HCT116 (cell line): ENCODE measurements around the gene PPFIBP1. TPM values are rescaled to one million over a fixed set of nuclear protein-coding genes. Genes with fewer than 3 reads are reported as not detected.
"Not testable (repeated sequence)": the region's sequence is repeated elsewhere in the genome, so short reads cannot be mapped to it uniquely, and the experiment has no call there.

Experiments used
- ATAC-seq: fragments of 200-7000 bp; cut with Tn5 transposase; 2 replicates; pipeline ENCODE4 v1.9.1; 2020; ENCODE audit warnings: mild to moderate bottlenecking, moderate library complexity
- BruUV-seq: library from RNA; stranded (reverse); fragments of 400-500 nt; replicated peaks from 2 replicates; lab custom pipeline; 2021; lab: Mats Ljungman, UMichigan
- CTCF ChIA-PET: fragments of 300-600 bp; sonication (Branson Sonifier 250); formaldehyde crosslinking; loops from one replicate; lab custom pipeline; 2021; ENCODE audit warnings: antibody characterized with exemption; lab: Charles Lee
- POLR2A ChIA-PET: fragments of 300-600, 350-600 bp; sonication (Branson Sonifier 250); formaldehyde crosslinking; loops from one replicate; lab custom pipeline; 2021; ENCODE audit warnings: antibody characterized with exemption; lab: Charles Lee
- RAD21 ChIA-PET, 2 experiments: fragments of 300-600 bp; sonication (Branson Sonifier 250); formaldehyde crosslinking; loops; one replicate each; lab custom pipeline; 2023; ENCODE audit warnings: low total read pairs in 2 of 2; ENCODE audit not compliant: uncharacterized antibody in 2 of 2, unreplicated experiment in 2 of 2, low non-redundant PET in 1 of 2; lab: Charles Lee
- DNase-seq: peaks from one replicate; pipeline ENCODE4 v3.0.0-alpha.2; 2010; ENCODE audit warnings: low read depth, low spot score
- H2AFZ ChIP-seq: fragments of 200-600 bp; shearing (Covaris generic), sonication (generic); 2 replicates; pipeline ENCODE4 v1.6.1; 2017; ENCODE audit warnings: low read depth, mixed run types, mixed read lengths, antibody characterized with exemption, low read length; ENCODE audit not compliant: poor library complexity, severe bottlenecking
- H3K27ac ChIP-seq: 2 replicates; pipeline ENCODE4 v1.5.1; 2012; ENCODE audit warnings: low read depth, low read length
- H3K27me3 ChIP-seq: fragments of 200-600 bp; sonication (generic); 2 replicates; pipeline ENCODE4 v1.6.1; 2016; ENCODE audit warnings: mixed run types, low read length, mixed read lengths; ENCODE audit not compliant: insufficient read depth
- H3K36me3 ChIP-seq, 2 experiments: fragments of 200-500 bp in 1 of 2; fragments of 200-600 bp in 1 of 2; sonication (Bioruptor generic) in 1 of 2; sonication (generic) in 1 of 2; 2 replicates each; pipeline versions ENCODE4 v1.5.1 to v1.6.1; 2014 to 2016; ENCODE audit warnings: low read length in 2 of 2, inconsistent platforms in 1 of 2, mixed read lengths in 1 of 2, mixed run types in 1 of 2; ENCODE audit not compliant: insufficient read depth in 2 of 2, control insufficient read depth in 1 of 2
- H3K4me1 ChIP-seq, 2 experiments: fragments of 200-600 bp in 1 of 2; sonication (generic) in 1 of 2; 2 replicates each; pipeline versions ENCODE4 v1.5.1 to v1.6.1; 2012 to 2017; ENCODE audit warnings: low read length in 2 of 2, inconsistent platforms in 1 of 2, mild to moderate bottlenecking in 1 of 2, mixed read lengths in 1 of 2, mixed run types in 1 of 2, moderate library complexity in 1 of 2; ENCODE audit not compliant: insufficient read depth in 2 of 2, control insufficient read depth in 1 of 2
- H3K4me2 ChIP-seq: fragments of 200-600 bp; sonication (generic); 2 replicates; pipeline ENCODE4 v1.6.1; 2017; ENCODE audit warnings: mixed run types, low read length, mixed read lengths
- H3K4me3 ChIP-seq, 2 experiments: fragments of 200-600 bp in 1 of 2; sonication (generic) in 1 of 2; replicated peaks in 1 of 2; 2 replicates each; pipeline ENCODE4 v1.5.1; 2011 to 2016; ENCODE audit warnings: low read length in 2 of 2, control low read depth in 1 of 2, low read depth in 1 of 2, mild to moderate bottlenecking in 1 of 2, mixed read lengths in 1 of 2, mixed run types in 1 of 2
- H3K79me2 ChIP-seq: fragments of 200-600 bp; sonication (generic); 2 replicates; pipeline ENCODE4 v1.6.1; 2017; ENCODE audit warnings: mild to moderate bottlenecking, mixed run types, low read length, moderate library complexity, mixed read lengths; ENCODE audit not compliant: insufficient read depth
- H3K9ac ChIP-seq: fragments of 200-600 bp; sonication (generic); 2 replicates; pipeline ENCODE4 v1.6.1; 2016; ENCODE audit warnings: low read length, mixed read lengths
- H3K9me2 ChIP-seq: fragments of 200-600 bp; sonication (generic), shearing (Covaris generic); 2 replicates; pipeline ENCODE4 v1.6.1; 2017; ENCODE audit warnings: mixed run types, mild to moderate bottlenecking, moderate library complexity; ENCODE audit not compliant: insufficient read depth
- H3K9me3 ChIP-seq, 2 experiments: fragments of 200-500 bp in 1 of 2; fragments of 200-600 bp in 1 of 2; sonication (Bioruptor generic) in 1 of 2; sonication (generic) in 1 of 2; 2 replicates each; pipeline ENCODE4 v1.6.1; 2014 to 2017; ENCODE audit warnings: low read length in 2 of 2, mixed read lengths in 2 of 2, inconsistent platforms in 1 of 2, low read depth in 1 of 2, mild to moderate bottlenecking in 1 of 2, mixed run types in 1 of 2, moderate library complexity in 1 of 2; ENCODE audit not compliant: control insufficient read depth in 1 of 2, insufficient read depth in 1 of 2
- H4K20me1 ChIP-seq: fragments of 200-600 bp; sonication (generic), shearing (Covaris generic); 2 replicates; pipeline ENCODE4 v1.6.1; 2017; ENCODE audit warnings: mixed run types, mild to moderate bottlenecking, moderate library complexity; ENCODE audit not compliant: insufficient read depth
- CEBPB ChIP-seq: IDR thresholded peaks from 2 replicates; pipeline ENCODE4 v1.6.1; 2012; ENCODE audit warnings: low read depth
- ELF1 ChIP-seq: IDR thresholded peaks from 2 replicates; pipeline ENCODE4 v1.6.1; 2012; ENCODE audit warnings: low read depth, borderline replicate concordance
- JUND ChIP-seq: IDR thresholded peaks from 2 replicates; pipeline ENCODE4 v1.6.1; 2012
- SP1 ChIP-seq: IDR thresholded peaks from 2 replicates; pipeline ENCODE4 v1.6.1; 2012; ENCODE audit warnings: low read depth
- TCF7L2 ChIP-seq: IDR thresholded peaks from 2 replicates; pipeline ENCODE4 v1.7.0; 2011; ENCODE audit warnings: borderline replicate concordance, inconsistent platforms; ENCODE audit not compliant: insufficient read depth, insufficient read length; ENCODE audit errors: extremely low read depth
- intact Hi-C: fragments of 100-400 bp; cut with micrococcal nuclease; formaldehyde crosslinking; loops from 2 replicates; pipeline ENCODE4 v1.10.0; 2022
- total RNA-seq: library from RNA; stranded (reverse); gene quantifications from one replicate; pipeline ENCODE4 v1.2.1, GENCODE V29; 2021; ENCODE audit not compliant: unreplicated experiment

PPFIBP1 gene
- total RNA-seq, 1 experiment from 2014 or later = 102 TPM

DNA sequence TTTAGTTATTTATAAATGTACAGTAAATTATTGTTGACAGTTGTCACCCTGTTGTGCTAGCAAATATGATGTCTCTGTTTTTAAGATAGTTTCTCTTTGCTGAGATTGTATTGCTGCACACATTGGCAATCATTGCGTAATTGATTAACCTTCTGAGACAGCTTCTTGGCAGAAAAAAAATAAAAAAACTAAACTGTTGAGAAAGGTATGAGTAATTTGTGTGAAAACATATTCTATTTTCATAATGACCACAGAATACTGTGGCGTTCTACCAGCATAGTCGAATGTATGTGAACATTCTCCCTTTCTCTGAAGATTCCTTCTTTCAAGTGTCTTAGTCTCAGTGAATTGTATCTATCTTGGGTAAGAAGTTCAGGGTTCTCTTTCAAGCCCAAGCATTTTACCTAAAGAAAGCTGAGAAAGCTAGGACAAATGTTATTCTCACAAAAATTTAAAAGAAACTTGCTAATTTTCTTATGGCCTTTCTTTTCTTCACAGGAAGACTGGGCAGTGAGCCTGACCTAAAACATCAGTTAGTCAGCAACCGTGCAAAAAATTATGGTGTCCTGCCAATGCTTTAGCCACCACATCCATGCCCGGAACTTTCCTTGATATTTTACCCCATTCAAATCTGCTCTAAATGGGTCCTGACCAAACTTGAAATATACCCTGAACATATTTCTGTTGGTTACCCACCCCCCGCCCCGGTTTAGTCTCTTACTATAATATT is 103.3 kb downstream of the PPFIBP1 start:
- CTCF ChIA-PET = no interaction called here
- peaks cover 56 to 60% of the 10 kb centered on the region in 2 experiments for H3K4me1 ChIP-seq
- peak overlapping the region; percentile 46 for H3K4me2 ChIP-seq
- TF ChIP-seq JUND (no peak), CEBPB (peak; percentile 74), ELF1 (no peak)
- no peaks in the 10 kb centered on the region for H3K27me3 ChIP-seq
- no peaks in the 10 kb centered on the region for H4K20me1 ChIP-seq
- H3K79me2 ChIP-seq = peaks cover 40% of the 10 kb centered on the region
- H3K27ac ChIP-seq = peak overlapping the region; percentile 81
- ATAC-seq (no peak), DNase-seq (no peak)
- intact Hi-C loops = no loop called here
- H3K9me2 ChIP-seq = no peaks in the 10 kb centered on the region
- RAD21 ChIA-PET = interaction anchor here in 1 of 2 experiments (0.6 kb wide), 1 partner anchor 30 kb away, joined by 3 read pairs; no protein-coding TSS in a partner anchor
- no peaks in the 10 kb centered on the region for H3K9me3 ChIP-seq
- no TSS peak for BruUV-seq
- no peak overlapping the region for H3K9ac ChIP-seq
- H2AFZ ChIP-seq = no peak overlapping the region
- peaks cover 0 to 3% of the 10 kb centered on the region in 2 experiments; a peak in 1 of 4 replicates for H3K36me3 ChIP-seq
- POLR2A ChIA-PET = interaction anchor here (1.6 kb wide), 1 partner anchor 7 kb away, joined by 3 read pairs; no protein-coding TSS in a partner anchor
- H3K4me3 ChIP-seq = no peak overlapping the region

DNA sequence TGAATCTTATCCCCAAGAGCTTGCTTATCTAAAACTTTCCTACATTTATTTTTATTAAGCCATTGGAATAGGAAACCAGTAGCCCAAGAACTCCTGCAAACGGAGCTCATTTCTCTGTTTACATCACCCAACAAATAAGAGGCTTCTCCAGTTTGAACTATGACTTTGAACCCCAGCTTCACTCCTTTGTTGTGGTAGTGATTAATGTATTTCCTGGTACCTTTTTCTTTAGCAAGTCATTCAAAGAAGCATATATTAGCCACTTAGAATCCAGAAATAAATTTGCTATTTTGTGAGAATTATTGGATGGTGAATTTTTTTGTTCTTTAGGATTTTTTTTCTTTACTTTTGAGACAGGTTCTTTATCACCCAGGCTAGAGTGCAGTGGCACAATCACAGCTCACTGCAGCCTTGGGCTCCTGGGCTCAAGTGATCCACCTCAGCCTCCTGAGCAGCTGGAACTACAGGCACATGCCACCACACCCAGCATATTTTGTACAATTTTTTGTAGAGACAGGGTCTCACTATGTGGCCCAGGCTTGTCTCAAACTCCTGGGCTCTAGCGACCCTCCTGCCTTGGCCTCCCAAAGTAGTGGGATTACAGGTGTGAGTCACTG is 104.0 kb downstream of the PPFIBP1 start:
- RAD21 ChIA-PET = interaction anchor here in 1 of 2 experiments (0.6 kb wide), 1 partner anchor 30 kb away, joined by 3 read pairs; no protein-coding TSS in a partner anchor
- peaks cover 49 to 53% of the 10 kb centered on the region in 2 experiments for H3K4me1 ChIP-seq
- peak; percentile 35 for TF ChIP-seq TCF7L2
- TF ChIP-seq SP1 = 0 out of 2 replicates have a peak, but pooled peaks have one; percentile 15
- TF ChIP-seq, all 23 proteins: peak for 2; not testable (repeated sequence) for 21
- DNase-seq, H3K4me3 ChIP-seq, H3K27me3 ChIP-seq, H3K9ac ChIP-seq, H2AFZ ChIP-seq, H3K36me3 ChIP-seq, H4K20me1 ChIP-seq, H3K9me2 ChIP-seq, BruUV-seq, H3K9me3 ChIP-seq, intact Hi-C loops, CTCF ChIA-PET: not testable (repeated sequence)
- Histone ChIP-seq H3K27ac (peak overlapping the region; percentile 81), H3K79me2 (peaks cover 36% of the 10 kb centered on the region), H3K4me2 (peak overlapping the region; percentile 46)
- ATAC-seq = peak; percentile 67
- POLR2A ChIA-PET = interaction anchor here (1.6 kb wide), 1 partner anchor 8 kb away, joined by 3 read pairs; no protein-coding TSS in a partner anchor

DNA sequence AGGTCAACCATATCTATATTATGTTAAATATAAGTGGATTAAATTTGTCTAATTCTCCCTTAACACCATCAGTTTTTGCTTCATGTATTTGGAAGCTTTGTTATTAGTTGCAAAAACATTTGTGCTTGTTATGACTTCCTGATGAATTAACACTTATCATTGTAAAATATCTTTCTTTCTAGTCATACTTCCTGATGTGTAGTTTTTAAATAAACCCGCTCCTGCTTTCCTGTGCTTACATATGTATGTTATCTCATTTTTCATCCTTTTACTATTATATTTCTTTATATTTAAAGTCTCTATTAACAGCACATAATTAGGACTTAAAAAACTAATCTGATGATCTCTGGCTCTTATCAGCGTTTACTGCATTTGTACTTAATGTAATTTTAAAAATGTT is 106.2 kb downstream of the PPFIBP1 start:
- BruUV-seq, RAD21 ChIA-PET, H3K9me2 ChIP-seq, H3K4me2 ChIP-seq, DNase-seq, H4K20me1 ChIP-seq, H3K27ac ChIP-seq, H3K9me3 ChIP-seq, H2AFZ ChIP-seq, CTCF ChIA-PET, H3K9ac ChIP-seq, H3K36me3 ChIP-seq, H3K4me3 ChIP-seq, POLR2A ChIA-PET, H3K27me3 ChIP-seq, ATAC-seq, intact Hi-C loops: not testable (repeated sequence)
- peaks cover 20% of the 10 kb centered on the region; the same call in 1 of the 2 replicates for H3K79me2 ChIP-seq
- peaks cover 31 to 41% of the 10 kb centered on the region in 2 experiments for H3K4me1 ChIP-seq
